AG09309 (cell line): ENCODE measurements around the gene CDHR2.

Experiments
- DNase-seq: peaks from one replicate; pipeline ENCODE4 v3.0.0-alpha.2; 2010; ENCODE audit warnings: low read depth
- H3K4me3 ChIP-seq: 2 replicates; pipeline ENCODE4 v1.5.1; 2011; ENCODE audit warnings: mild to moderate bottlenecking, low read depth, low read length, moderate library complexity; ENCODE audit not compliant: control insufficient read depth
- CTCF ChIP-seq: IDR thresholded peaks from 2 replicates; pipeline ENCODE4 v1.5.1; 2011; ENCODE audit warnings: mild to moderate bottlenecking, low read depth, low read length, inconsistent platforms; ENCODE audit not compliant: insufficient read depth, control insufficient read depth; ENCODE audit errors: missing control alignments

Gene CDHR2

GRCh38 chr5:176548967-176549444 is at the start of gene CDHR2:
TSS of gene CDHR2 (plus strand) at chr5:176549342. CDS start at chr5:176565353, 16,011 bp downstream.
- no peak within 1 kb of the TSS for H3K4me3 ChIP-seq
- no peak for DNase-seq
- TF ChIP-seq CTCF, result no peak

GRCh38 chr5:176500511-176500910 is 48.6 kb upstream of the CDHR2 start:
- no peak for TF ChIP-seq CTCF
- H3K4me3 ChIP-seq, result no peak overlapping the region
- DNase-seq, result no peak

- peak; percentile 61 for DNase-seq
- TF ChIP-seq CTCF, result no peak
- no peak overlapping the region for H3K4me3 ChIP-seq
These were observed 47.8 kb upstream of the CDHR2 start for GRCh38 chr5:176501333-176501732.

- TF ChIP-seq CTCF, result no peak
- DNase-seq, result no peak
- no peak overlapping the region for H3K4me3 ChIP-seq
These were observed 45.6 kb upstream of the CDHR2 start for GRCh38 chr5:176503496-176503895.

- no peak overlapping the region for H3K4me3 ChIP-seq
- no peak for TF ChIP-seq CTCF
- DNase-seq, result no peak
These were observed 41.2 kb upstream of the CDHR2 start for GRCh38 chr5:176507911-176508310.

GRCh38 chr5:176508603-176509002 is 40.5 kb upstream of the CDHR2 start:
- no peak for DNase-seq
- no peak for TF ChIP-seq CTCF
- no peak overlapping the region for H3K4me3 ChIP-seq

- TF ChIP-seq CTCF, result no peak
- DNase-seq, result no peak
- H3K4me3 ChIP-seq, result no peak overlapping the region
These were observed 35.4 kb upstream of the CDHR2 start for GRCh38 chr5:176513788-176514187.
